ENCODE results near the gene WDR44.
"Not testable (repeated sequence)": the region's sequence is repeated elsewhere in the genome, so short reads cannot be mapped to it uniquely, and the experiment has no call there.

WDR44 gene

DNA sequence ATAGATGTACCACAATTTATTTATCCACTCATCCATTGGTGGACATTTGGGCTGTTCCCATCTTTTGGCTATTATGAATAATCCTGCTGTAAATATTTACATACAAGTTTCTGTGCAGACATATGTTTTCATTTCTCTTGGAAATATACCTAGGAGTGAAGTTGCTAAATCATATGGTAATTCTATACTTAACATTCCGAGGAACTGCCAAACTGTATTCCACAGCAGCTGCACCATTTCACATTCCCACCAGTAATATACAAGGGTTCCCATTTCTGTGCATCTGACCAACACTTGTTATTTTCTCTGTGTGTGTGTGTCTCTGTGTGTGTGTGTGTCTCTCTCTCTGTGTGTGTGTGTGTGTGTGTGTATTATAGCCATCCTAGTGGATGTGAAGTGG is 134.3 kb downstream of the WDR44 start:
- DNase-seq (ENCODE audit: low spot score) = no peak

DNA sequence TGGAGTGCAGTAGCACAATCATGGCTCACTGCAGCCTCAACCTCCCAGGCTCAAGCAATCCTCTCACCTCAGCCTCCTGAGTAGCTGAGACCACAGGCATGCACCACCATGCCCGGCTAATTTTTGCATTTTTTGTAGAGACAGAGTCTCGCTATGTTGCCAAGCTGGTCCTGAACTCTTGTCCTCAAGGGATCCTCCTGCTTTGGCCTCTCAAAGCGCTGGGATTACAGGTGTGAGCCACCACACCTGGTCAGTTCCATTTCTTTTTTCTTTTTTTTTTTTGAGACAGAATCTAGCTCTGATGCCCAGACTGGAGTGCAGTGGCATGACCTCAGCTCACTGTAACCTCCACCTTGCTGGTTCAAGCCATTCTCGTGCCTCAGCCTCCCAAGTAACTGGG is 136.5 kb downstream of the WDR44 start:
- not testable (repeated sequence) for DNase-seq (ENCODE audit: low spot score)

- DNase-seq (ENCODE audit: low spot score) = no peak
Measured at GRCh38 chrX:118484216-118484903, 138.5 kb downstream of the WDR44 start.

- DNase-seq (ENCODE audit: low spot score) = not testable (repeated sequence)
Measured at GRCh38 chrX:118486693-118487092, 140.8 kb downstream of the WDR44 start.

DNA sequence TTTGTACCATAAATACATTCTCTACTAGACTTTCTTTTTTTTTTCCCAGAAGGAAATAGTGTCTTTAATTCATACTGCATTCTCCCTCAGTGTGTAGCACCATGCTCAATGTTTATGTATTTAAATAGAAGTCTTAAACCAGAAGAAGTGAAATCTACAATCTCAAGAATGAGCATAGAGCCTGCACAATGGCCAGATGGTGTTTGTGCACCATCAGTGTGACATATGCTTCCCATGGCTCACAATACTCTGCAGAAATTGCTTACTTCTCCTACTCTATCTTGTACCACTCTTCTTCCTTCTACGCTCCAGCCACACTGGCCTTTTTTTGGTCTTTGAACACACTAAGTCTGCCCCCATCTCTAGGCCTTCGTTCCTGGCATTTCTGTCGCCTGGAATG is 147.1 kb downstream of the WDR44 start:
- no peak for DNase-seq (ENCODE audit: low spot score)

GRCh38 chrX:118493653-118494297 is 147.9 kb downstream of the WDR44 start:
- no peak for DNase-seq (ENCODE audit: low spot score)

DNA sequence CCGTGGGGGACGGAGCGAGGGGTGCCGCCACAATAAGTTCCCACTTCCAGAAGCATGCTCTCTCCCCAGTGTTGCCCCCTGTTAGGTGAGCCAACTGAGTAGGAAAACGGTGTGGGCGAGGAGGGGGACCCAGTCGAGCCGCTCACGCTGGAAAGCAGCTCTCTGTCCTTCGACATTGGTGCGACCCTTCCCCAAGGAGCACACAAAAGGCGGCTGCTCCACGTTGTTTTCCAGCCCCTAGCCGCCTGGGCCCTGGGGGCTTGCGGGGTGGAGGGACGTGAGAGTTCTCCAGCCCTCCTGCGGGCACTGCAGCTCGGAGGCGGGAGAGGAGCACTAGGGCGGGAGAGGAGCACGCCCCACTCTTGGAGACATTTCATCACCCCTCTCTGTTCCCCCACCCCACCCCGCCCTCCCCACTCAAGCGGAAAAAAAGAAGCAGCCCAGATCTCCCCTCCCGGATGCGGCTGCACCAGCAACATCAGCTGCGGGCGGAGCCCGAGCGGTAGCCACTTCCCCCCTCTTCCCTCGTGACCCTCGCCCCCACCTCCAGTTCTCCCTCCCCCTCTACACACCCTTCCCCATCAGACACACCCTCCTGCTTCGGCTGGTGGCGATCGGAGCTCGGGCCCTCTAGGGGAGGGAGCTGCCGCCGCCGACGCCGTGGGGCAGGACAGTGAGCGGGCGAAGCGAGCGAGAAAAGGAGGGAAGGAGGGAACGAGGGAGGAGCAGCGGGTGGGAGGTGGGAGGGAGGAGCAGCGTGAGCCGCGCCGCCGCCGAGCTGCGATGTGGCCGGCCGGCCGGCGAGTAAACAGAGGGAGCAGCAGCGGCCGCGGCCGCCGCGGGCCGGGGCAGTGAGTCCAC is 149.4 kb downstream of the WDR44 start, which contains the start of gene DOCK11:
TSS of gene DOCK11 (plus strand) at position 755 of the 861 bp plus-strand sequence. CDS start 157 bp downstream, outside the sequence.
- peak; percentile 63 for DNase-seq (ENCODE audit: low spot score)

GRCh38 chrX:118495958-118496762 is 150.3 kb downstream of the WDR44 start:
- no peak for DNase-seq (ENCODE audit: low spot score)

DNA sequence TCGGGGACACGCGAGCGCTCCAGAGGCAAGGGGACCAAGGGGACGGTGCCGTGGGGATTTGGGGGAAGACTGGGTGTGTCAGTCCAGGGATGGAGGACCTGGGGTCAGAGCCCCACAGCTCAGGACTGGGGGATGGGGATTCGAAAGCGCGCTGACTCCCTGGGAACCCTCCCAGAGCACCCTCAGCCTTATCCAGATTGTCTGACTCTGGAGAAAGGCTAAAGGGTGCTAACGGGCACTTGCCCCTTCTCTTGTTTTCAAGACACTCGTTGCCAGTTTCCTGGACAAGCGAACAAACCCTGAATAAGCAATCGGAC is 150.8 kb downstream of the WDR44 start:
- no peak for DNase-seq (ENCODE audit: low spot score)

- DNase-seq (ENCODE audit: low spot score) = no peak
Measured at GRCh38 chrX:118497180-118497818, 151.4 kb downstream of the WDR44 start.

GRCh38 chrX:118498351-118498750 is 152.4 kb downstream of the WDR44 start:
- no peak for DNase-seq (ENCODE audit: low spot score)

DNA sequence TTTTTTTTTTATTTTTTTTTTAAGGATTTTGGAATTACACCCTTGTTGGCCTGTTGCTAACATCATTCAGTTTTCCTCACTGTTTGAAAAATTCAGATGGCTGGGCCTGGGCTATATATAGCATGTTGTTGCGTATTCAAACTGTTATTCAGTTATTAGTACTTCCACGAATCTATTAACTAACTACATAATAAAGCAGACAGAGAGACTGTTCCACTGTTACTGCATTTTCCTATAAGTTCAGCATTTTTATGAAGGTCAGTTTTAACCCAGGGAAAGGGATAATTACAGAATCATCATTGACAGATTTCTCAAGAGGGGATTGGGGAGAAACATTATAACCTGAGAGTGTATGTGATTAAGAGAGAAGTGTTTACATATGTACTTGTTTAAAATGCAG is 152.8 kb downstream of the WDR44 start:
- DNase-seq (ENCODE audit: low spot score) = no peak

DNA sequence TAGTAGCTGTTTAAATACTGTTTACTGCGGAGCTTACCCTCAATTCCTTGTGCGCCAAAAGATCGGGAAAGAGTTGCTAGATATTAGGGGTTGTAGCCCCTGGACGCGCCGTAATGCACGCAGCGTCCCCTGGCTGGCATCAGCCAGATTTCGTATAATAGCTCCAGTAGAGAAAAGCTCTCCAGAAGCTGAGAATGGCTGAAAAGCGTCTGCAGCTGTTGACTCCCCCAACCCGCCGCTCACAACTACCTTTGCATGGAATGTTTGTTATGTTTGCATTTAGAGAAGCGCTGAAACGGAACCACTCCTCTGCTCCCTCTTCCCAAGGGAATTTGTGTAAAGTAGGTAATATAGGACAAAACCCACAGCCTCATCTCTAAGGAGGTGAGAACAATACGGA is 153.4 kb downstream of the WDR44 start:
- DNase-seq (ENCODE audit: low spot score) = no peak
